Measurements from ENCODE around the gene FGD2. TPM values are rescaled to one million over a fixed set of nuclear protein-coding genes. Genes with fewer than 3 reads are reported as not detected.

Gene FGD2
- total and polyA plus RNA-seq, 2 of the 8 experiments (the other 6 are each of a cell fraction or from before 2014, with no cell fraction given): 0.12 to 0.32 TPM

- H2BK120ac ChIP-seq (replicated peaks; ENCODE audit: low read depth, low read length): no peak overlapping the region
- no peak overlapping the region for H4K8ac ChIP-seq (ENCODE audit: extremely low read depth, insufficient read depth, low read length)
- no peak overlapping the region for H4K91ac ChIP-seq (replicated peaks; ENCODE audit: insufficient read length, low read length)
- no peak for TF ChIP-seq EGR1 (IDR thresholded peaks at IDR 0.05; ENCODE audit: borderline replicate concordance, low read depth, low read length)
- TF ChIP-seq CHD1 (IDR thresholded peaks at IDR 0.05; ENCODE audit: low read depth, low read length): no peak
- no peak for TF ChIP-seq SIN3A (conservative IDR thresholded peaks at IDR 0.05 in 1 of 2, IDR thresholded peaks at IDR 0.05 in 1 of 2; ENCODE audit: low read depth in 1 of 2, low read length in 2 of 2)
- TF ChIP-seq POU5F1 (IDR thresholded peaks at IDR 0.05; ENCODE audit: low read depth, low read length): no peak
- TF ChIP-seq, protein P1, sequence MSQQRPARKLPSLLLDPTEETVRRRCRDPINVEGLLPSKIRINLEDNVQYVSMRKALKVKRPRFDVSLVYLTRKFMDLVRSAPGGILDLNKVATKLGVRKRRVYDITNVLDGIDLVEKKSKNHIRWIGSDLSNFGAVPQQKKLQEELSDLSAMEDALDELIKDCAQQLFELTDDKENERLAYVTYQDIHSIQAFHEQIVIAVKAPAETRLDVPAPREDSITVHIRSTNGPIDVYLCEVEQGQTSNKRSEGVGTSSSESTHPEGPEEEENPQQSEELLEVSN (IDR thresholded peaks at IDR 0.05): no peak
- no peak for TF ChIP-seq ATF3 (IDR thresholded peaks at IDR 0.05; ENCODE audit: insufficient read depth, low read depth, low read length)
- no peak for TF ChIP-seq MAFK (IDR thresholded peaks at IDR 0.05; ENCODE audit: low read depth, low read length)
- TF ChIP-seq SRF (IDR thresholded peaks at IDR 0.05; ENCODE audit: low read depth, low read length): no peak
- no peak for TF ChIP-seq CREB1 (IDR thresholded peaks at IDR 0.05)
- no peak for TF ChIP-seq BRCA1 (IDR thresholded peaks at IDR 0.05; ENCODE audit: low read depth, low read length)
- TF ChIP-seq TBP (IDR thresholded peaks at IDR 0.05; ENCODE audit: low read depth, low read length): no peak
- TF ChIP-seq POLR2A (IDR thresholded peaks at IDR 0.05; ENCODE audit: control extremely low read depth in 1 of 2, low read depth in 2 of 2, low read length in 2 of 2): no peak
- no peak for TF ChIP-seq JUND (IDR thresholded peaks at IDR 0.05; ENCODE audit: low read length)
- no peak overlapping the region for H3K9ac ChIP-seq (replicated peaks in 1 of 4; ENCODE audit: extremely low read depth in 1 of 4, low read depth in 3 of 4, low read length in 3 of 4)
- ChIA-PET POLR2A (ENCODE audit: partially characterized antibody) (no interaction called here), CTCF (ENCODE audit: partially characterized antibody) (no interaction called here)
- no peak overlapping the region for H3K14ac ChIP-seq (ENCODE audit: insufficient read length)
- no peak overlapping the region for H2BK5ac ChIP-seq (ENCODE audit: low read depth, low read length)
- no peak overlapping the region for H3K18ac ChIP-seq (ENCODE audit: extremely low read depth, low read length)
- no peak overlapping the region for H2AFZ ChIP-seq (ENCODE audit: low read length)
- no peak overlapping the region for H3K56ac ChIP-seq (replicated peaks; ENCODE audit: insufficient read length, low read depth, low read length)
- H3K4ac ChIP-seq (replicated peaks; ENCODE audit: insufficient read length, low read depth, low read length): no peak overlapping the region
- H4K20me1 ChIP-seq (replicated peaks in 1 of 2; ENCODE audit: control insufficient read depth in 1 of 2, insufficient read depth in 2 of 2, low read length in 2 of 2): peaks cover 8 to 14% of the 10 kb centered on the region in 2 experiments
- H3K27me3 ChIP-seq (replicated peaks in 1 of 4; ENCODE audit: control insufficient read depth in 3 of 4, extremely low read depth in 1 of 4, insufficient read depth in 3 of 4, low read length in 3 of 4): no peaks in the 10 kb centered on the region
- peaks cover 62 to 94% (median 88%) of the 10 kb centered on the region in 4 experiments for H3K36me3 ChIP-seq (ENCODE audit: control insufficient read depth in 2 of 4, insufficient read depth in 4 of 4, low read length in 3 of 4)
- no peaks in the 10 kb centered on the region for H3K4me1 ChIP-seq (replicated peaks in 1 of 4; ENCODE audit: control insufficient read depth in 3 of 4, insufficient read depth in 4 of 4, low read length in 3 of 4)
- peaks cover 2% of the 10 kb centered on the region; the same call in 1 of the 2 replicates for H3K79me1 ChIP-seq (ENCODE audit: low read depth, low read length)
- no peak overlapping the region for H2BK12ac ChIP-seq (ENCODE audit: low read depth, low read length)
- no peak overlapping the region for H3K23ac ChIP-seq (ENCODE audit: insufficient read length)
- no peak for FAIRE-seq
- H4K5ac ChIP-seq (ENCODE audit: insufficient read length, low read depth, low read length): no peak overlapping the region
- H3K4me3 ChIP-seq (ENCODE audit: extremely low read depth in 1 of 4, insufficient read depth in 2 of 4, low read depth in 3 of 4, low read length in 4 of 4): no peak overlapping the region
- no peak overlapping the region for H2AK5ac ChIP-seq (ENCODE audit: low read depth, low read length)
- 93% methylated on average over 4 of the region's 4 CpGs; no CpG with 5 or more reads in 1 of the 2 experiments for WGBS, 2 experiments (ENCODE audit: extremely low coverage in 1 of 2, insufficient coverage in 1 of 2, insufficient read length in 1 of 2, insufficient replicate concordance in 2 of 2, low coverage in 1 of 2, low lambda C conversion rate in 2 of 2, missing lambda C conversion rate in 1 of 2)
- H3K27ac ChIP-seq (ENCODE audit: low read depth, low read length): no peak overlapping the region
- H3K23me2 ChIP-seq (ENCODE audit: low read depth, low read length): no peaks in the 10 kb centered on the region
- H2BK20ac ChIP-seq (ENCODE audit: low read length): no peak overlapping the region
- no peak for DNase-seq (ENCODE audit: low read depth in 1 of 2, low spot score in 2 of 2)
- H2BK15ac ChIP-seq (ENCODE audit: low read length): no peak overlapping the region
- H3K79me2 ChIP-seq (ENCODE audit: control insufficient read depth in 1 of 2, insufficient read depth in 2 of 2, low read length in 2 of 2): peaks cover 0 to 9% of the 10 kb centered on the region in 2 experiments; a peak in 1 of 4 replicates
- H3K9me3 ChIP-seq (ENCODE audit: insufficient read depth in 2 of 2, low read depth in 1 of 2, low read length in 1 of 2): no peaks in the 10 kb centered on the region
- no peak overlapping the region for H3K4me2 ChIP-seq (ENCODE audit: insufficient read depth in 1 of 2, low read depth in 2 of 2, low read length in 2 of 2)
Measured at GRCh38 chr6:36973647-36974046, 31.8 kb upstream of the FGD2 start.

All from H1 (cell line).